Peyer's patch (tissue), 4 donors: Measurements from ENCODE around the gene TRAPPC11. TPM values are rescaled to one million over a fixed set of nuclear protein-coding genes. Genes with fewer than 3 reads are reported as not detected.

ENCODE experiments used
- DNase-seq, 3 donors: peaks; one replicate each; pipeline ENCODE4 v3.0.0-alpha.2; 2017 to 2019
- H3K27ac ChIP-seq, 4 donors: fragments of 200-600 bp; sonication (generic); one replicate each; pipeline ENCODE4 v1.5.1; 2016 to 2019
- H3K27me3 ChIP-seq, 2 donors: fragments of 200-600 bp; sonication (generic); one replicate each; pipeline ENCODE4 v1.5.1; 2019
- H3K36me3 ChIP-seq, 3 donors: fragments of 200-600 bp; sonication (generic); one replicate each; pipeline ENCODE4 v1.5.1; 2016 to 2019
- H3K4me1 ChIP-seq, 4 donors: fragments of 200-600 bp; sonication (generic); one replicate each; pipeline ENCODE4 v1.5.1; 2016 to 2019
- H3K4me3 ChIP-seq, 4 donors: fragments of 200-600 bp; sonication (generic); 1 replicate in 3 of 4; 2 replicates in 1 of 4; pipeline ENCODE4 v1.5.1; 2016 to 2019; ENCODE audit warnings: mild to moderate bottlenecking in 1 of 4
- H3K9me3 ChIP-seq, 4 donors: fragments of 200-600 bp; sonication (generic); one replicate each; pipeline ENCODE4 v1.5.1; 2016 to 2019; ENCODE audit warnings: mild to moderate bottlenecking in 1 of 4
- CTCF ChIP-seq, 6 experiments: fragments of 450-650 bp in 4 of 6; fragments of 200-600 bp in 2 of 6; sonication (generic) in 1 of 6; IDR thresholded peaks; one replicate each; pipeline ENCODE4 v1.5.1; 2017 to 2019; ENCODE audit warnings: antibody characterized with exemption in 6 of 6, mild to moderate bottlenecking in 3 of 6, moderate library complexity in 1 of 6
- POLR2A ChIP-seq, 2 donors: fragments of 450-650 bp; IDR thresholded peaks; one replicate each; pipeline ENCODE4 v1.5.1; 2017; ENCODE audit warnings: antibody characterized with exemption in 2 of 2, mild to moderate bottlenecking in 2 of 2, moderate library complexity in 2 of 2
- total RNA-seq, 4 donors: library from RNA; depleted of rRNA; stranded (reverse); fragments of >200 nt; gene quantifications; one replicate each; pipeline ENCODE4 v1.1.0, GENCODE V29; 2016

Gene TRAPPC11
- total RNA-seq, 4 donors from 2014 or later, result 38.0 to 60.1 (median 52.8) TPM

GRCh38 chr4:183702492-183702891 lies 43.4 kb downstream of the TRAPPC11 start:
- TF ChIP-seq CTCF (IDR thresholded peaks at IDR 0.05) (no peak), POLR2A (IDR thresholded peaks at IDR 0.05) (no peak)
- Histone ChIP-seq H3K27ac (no peak overlapping the region), H3K9me3 (no peaks in the 10 kb centered on the region), H3K4me1 (no peaks in the 10 kb centered on the region), H3K4me3 (no peak overlapping the region), H3K36me3 (peaks cover 0 to 64% (median 0%) of the 10 kb centered on the region in 3 donors), H3K27me3 (no peaks in the 10 kb centered on the region)
- DNase-seq, result no peak

GRCh38 chr4:183714626-183715025 lies 55.5 kb downstream of the TRAPPC11 start:
- Histone ChIP-seq H3K36me3 (peaks cover 0 to 40% (median 0%) of the 10 kb centered on the region in 3 donors), H3K4me1 (no peaks in the 10 kb centered on the region), H3K27ac (no peak overlapping the region), H3K4me3 (no peak overlapping the region), H3K9me3 (no peaks in the 10 kb centered on the region), H3K27me3 (no peaks in the 10 kb centered on the region)
- no peak for TF ChIP-seq CTCF (IDR thresholded peaks at IDR 0.05)
- TF ChIP-seq POLR2A (IDR thresholded peaks at IDR 0.05), result no peak
- DNase-seq, result no peak

- Histone ChIP-seq H3K27me3 (no peaks in the 10 kb centered on the region), H3K27ac (no peak overlapping the region), H3K9me3 (no peaks in the 10 kb centered on the region), H3K4me1 (no peaks in the 10 kb centered on the region), H3K4me3 (no peak overlapping the region), H3K36me3 (peaks cover 0 to 27% (median 0%) of the 10 kb centered on the region in 3 donors)
- no peak for TF ChIP-seq CTCF (IDR thresholded peaks at IDR 0.05)
- TF ChIP-seq POLR2A (IDR thresholded peaks at IDR 0.05), result no peak
- DNase-seq, result no peak
Observed at GRCh38 chr4:183716302-183716701, 57.2 kb downstream of the TRAPPC11 start.

- Histone ChIP-seq H3K9me3 (no peaks in the 10 kb centered on the region), H3K27me3 (no peaks in the 10 kb centered on the region), H3K4me3 (no peak overlapping the region), H3K27ac (no peak overlapping the region), H3K36me3 (peaks cover 0 to 7% (median 0%) of the 10 kb centered on the region in 3 donors), H3K4me1 (peaks cover 0 to 10% (median 2%) of the 10 kb centered on the region in 4 donors)
- TF ChIP-seq CTCF (IDR thresholded peaks at IDR 0.05) (no peak), POLR2A (IDR thresholded peaks at IDR 0.05) (no peak)
- no peak for DNase-seq
Observed at GRCh38 chr4:183718876-183719275, 59.8 kb downstream of the TRAPPC11 start.

- Histone ChIP-seq H3K36me3 (no peaks in the 10 kb centered on the region), H3K27me3 (no peaks in the 10 kb centered on the region), H3K4me3 (peak overlapping the region in 3 of 4 donors; percentile 55 to 64 (median 59)), H3K27ac (peak overlapping the region in 2 of 4 donors; percentile 28 to 68), H3K9me3 (no peaks in the 10 kb centered on the region), H3K4me1 (peaks cover 0 to 11% (median 2%) of the 10 kb centered on the region in 4 donors)
- peak; percentile 25 to 85 (median 79) for DNase-seq
- TF ChIP-seq CTCF (IDR thresholded peaks at IDR 0.05), result peak in 3 of 6 experiments; percentile 48 to 66 (median 65)
- TF ChIP-seq POLR2A (IDR thresholded peaks at IDR 0.05), result no peak
Observed at GRCh38 chr4:183721207-183722081, 62.4 kb downstream of the TRAPPC11 start.
